BLaER1 (cell line): Measurements from ENCODE around the gene HMGCL.
"Not testable (repeated sequence)": the region's sequence is repeated elsewhere in the genome, so short reads cannot be mapped to it uniquely, and the experiment has no call there.

ENCODE experiments used
- H3K27ac ChIP-seq: shearing (Covaris generic); formaldehyde crosslinking; 2 replicates; pipeline ENCODE4 v1.8.1; 2022
- H3K27me3 ChIP-seq: shearing (Covaris generic); formaldehyde crosslinking; 2 replicates; pipeline ENCODE4 v1.8.1; 2022
- H3K36me3 ChIP-seq: shearing (Covaris generic); formaldehyde crosslinking; 2 replicates; pipeline ENCODE4 v1.8.1; 2022
- H3K4me1 ChIP-seq: shearing (Covaris generic); formaldehyde crosslinking; 2 replicates; pipeline ENCODE4 v1.8.1; 2022
- H3K4me2 ChIP-seq: shearing (Covaris generic); formaldehyde crosslinking; 2 replicates; pipeline ENCODE4 v1.8.1; 2022
- H3K4me3 ChIP-seq: shearing (Covaris generic); formaldehyde crosslinking; 2 replicates; pipeline ENCODE4 v1.8.1; 2022
- H3K9ac ChIP-seq: shearing (Covaris generic); formaldehyde crosslinking; 2 replicates; pipeline ENCODE4 v1.8.1; 2022
- H3K9me3 ChIP-seq: shearing (Covaris generic); formaldehyde crosslinking; 2 replicates; pipeline ENCODE4 v1.8.1; 2022
- H4K20me1 ChIP-seq: shearing (Covaris generic); formaldehyde crosslinking; 2 replicates; pipeline ENCODE4 v1.8.1; 2022
- Cebpa-rat ChIP-seq: shearing (Covaris generic); IDR thresholded peaks from 2 replicates; pipeline ENCODE4 v1.8.1; 2022

The HMGCL gene

DNA sequence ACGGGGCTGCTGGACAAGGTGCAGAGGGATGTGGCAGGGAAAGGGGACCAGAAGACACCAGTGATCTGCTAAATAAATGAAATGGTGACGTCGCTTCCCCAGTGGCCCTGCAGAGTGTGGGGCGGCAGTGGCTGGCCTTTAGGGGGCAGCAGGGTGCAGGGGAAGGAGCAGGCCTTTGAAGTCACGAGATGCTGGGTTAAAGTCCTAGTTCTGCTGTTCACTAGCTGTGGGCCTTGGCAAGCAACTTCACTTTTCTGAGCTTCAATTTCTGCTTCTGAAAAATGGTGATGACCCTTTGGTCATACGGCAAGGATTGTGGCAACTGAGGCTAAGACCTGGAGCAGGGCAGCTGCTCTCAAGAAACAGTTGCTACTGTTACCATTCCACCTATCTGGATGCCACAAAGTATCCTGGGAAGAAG is 15.5 kb downstream of the HMGCL start:
- TF ChIP-seq Cebpa-rat: no peak
- peaks cover 25% of the 10 kb centered on the region for H3K4me1 ChIP-seq
- no peaks in the 10 kb centered on the region for H3K27me3 ChIP-seq
- H3K36me3 ChIP-seq: peaks cover 58% of the 10 kb centered on the region
- no peak overlapping the region for H3K27ac ChIP-seq
- no peaks in the 10 kb centered on the region for H3K9me3 ChIP-seq
- H3K4me3 ChIP-seq: no peak overlapping the region
- peak overlapping the region; percentile 10; the same call in 1 of the 2 replicates for H3K4me2 ChIP-seq
- no peak overlapping the region for H3K9ac ChIP-seq
- H4K20me1 ChIP-seq: no peaks in the 10 kb centered on the region

DNA sequence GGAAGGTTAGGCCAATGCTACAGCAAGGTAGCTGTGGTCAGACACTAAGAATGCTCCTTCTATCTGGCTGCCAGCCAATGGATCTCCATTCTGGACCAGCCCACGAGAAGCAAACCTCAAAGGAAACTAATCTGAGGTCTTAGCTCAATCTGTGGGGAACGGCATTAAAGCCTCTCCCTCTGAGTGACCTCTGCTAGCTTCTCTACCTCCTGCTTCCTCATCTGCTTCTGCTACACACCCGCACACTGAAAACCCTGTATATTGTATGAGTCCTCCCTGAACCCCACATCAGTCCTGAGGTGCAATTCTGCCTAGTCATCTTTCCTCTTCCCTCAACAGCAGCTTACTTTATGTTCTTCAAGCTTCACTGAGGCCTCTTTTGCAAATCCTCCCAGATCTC is 17.8 kb downstream of the HMGCL start:
- no peaks in the 10 kb centered on the region for H4K20me1 ChIP-seq
- H3K4me3 ChIP-seq: no peak overlapping the region
- TF ChIP-seq Cebpa-rat: no peak
- H3K27me3 ChIP-seq: no peaks in the 10 kb centered on the region
- no peak overlapping the region for H3K9ac ChIP-seq
- peaks cover 25% of the 10 kb centered on the region for H3K4me1 ChIP-seq
- peaks cover 48% of the 10 kb centered on the region for H3K36me3 ChIP-seq
- H3K27ac ChIP-seq: no peak overlapping the region
- H3K4me2 ChIP-seq: no peak overlapping the region
- H3K9me3 ChIP-seq: no peaks in the 10 kb centered on the region

DNA sequence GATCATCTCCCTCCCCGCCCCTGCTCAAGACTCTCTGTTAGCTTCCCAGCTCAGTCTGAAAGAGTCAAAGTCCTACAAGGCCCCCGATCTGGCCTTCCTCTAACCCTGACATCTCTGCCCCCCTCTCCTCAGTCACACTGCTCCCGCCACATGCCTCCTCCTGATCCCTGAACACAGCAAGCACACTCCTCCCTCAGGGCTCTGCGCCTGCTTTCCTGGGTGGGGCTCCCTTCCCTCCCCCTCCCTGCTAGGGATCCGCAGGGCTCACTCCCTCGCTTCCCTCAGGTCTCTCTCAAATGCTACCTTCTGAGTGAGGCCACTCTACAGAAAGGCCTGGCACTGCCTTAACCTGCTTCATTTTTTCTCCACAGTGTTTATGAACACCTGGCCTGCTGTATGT is 18.9 kb downstream of the HMGCL start:
- Histone ChIP-seq H3K4me3 (no peak overlapping the region), H3K27ac (no peak overlapping the region), H3K9ac (no peak overlapping the region), H3K4me1 (peaks cover 26% of the 10 kb centered on the region), H3K36me3 (peaks cover 42% of the 10 kb centered on the region; the same call in 1 of the 2 replicates), H3K27me3 (no peaks in the 10 kb centered on the region), H3K9me3 (no peaks in the 10 kb centered on the region), H4K20me1 (no peaks in the 10 kb centered on the region), H3K4me2 (no peak overlapping the region)
- TF ChIP-seq Cebpa-rat: no peak

DNA sequence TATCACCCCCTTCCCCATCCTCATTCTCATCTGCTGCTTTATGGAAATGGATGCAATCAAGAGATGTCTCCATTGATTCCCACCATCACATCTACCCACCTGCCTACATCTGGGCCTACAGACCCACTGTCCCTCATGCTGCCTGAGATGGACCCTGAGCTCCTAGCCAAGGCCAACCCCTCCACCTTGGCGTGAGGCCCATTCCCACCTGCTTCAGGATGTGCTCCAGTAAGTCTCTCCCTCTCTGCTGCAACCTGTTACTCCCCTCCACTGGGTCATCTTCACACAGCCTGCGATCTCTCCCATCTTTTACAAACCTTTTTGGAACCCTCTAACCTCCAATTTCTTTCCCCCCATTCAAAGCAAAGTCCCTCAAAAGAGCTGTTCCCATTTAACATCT is 20.2 kb downstream of the HMGCL start:
- Histone ChIP-seq H3K9ac (no peak overlapping the region), H3K27ac (no peak overlapping the region), H4K20me1 (no peaks in the 10 kb centered on the region), H3K4me2 (no peak overlapping the region), H3K4me3 (no peak overlapping the region), H3K4me1 (peaks cover 17% of the 10 kb centered on the region), H3K9me3 (no peaks in the 10 kb centered on the region), H3K36me3 (peaks cover 42% of the 10 kb centered on the region; the same call in 1 of the 2 replicates), H3K27me3 (no peaks in the 10 kb centered on the region)
- TF ChIP-seq Cebpa-rat: no peak

DNA sequence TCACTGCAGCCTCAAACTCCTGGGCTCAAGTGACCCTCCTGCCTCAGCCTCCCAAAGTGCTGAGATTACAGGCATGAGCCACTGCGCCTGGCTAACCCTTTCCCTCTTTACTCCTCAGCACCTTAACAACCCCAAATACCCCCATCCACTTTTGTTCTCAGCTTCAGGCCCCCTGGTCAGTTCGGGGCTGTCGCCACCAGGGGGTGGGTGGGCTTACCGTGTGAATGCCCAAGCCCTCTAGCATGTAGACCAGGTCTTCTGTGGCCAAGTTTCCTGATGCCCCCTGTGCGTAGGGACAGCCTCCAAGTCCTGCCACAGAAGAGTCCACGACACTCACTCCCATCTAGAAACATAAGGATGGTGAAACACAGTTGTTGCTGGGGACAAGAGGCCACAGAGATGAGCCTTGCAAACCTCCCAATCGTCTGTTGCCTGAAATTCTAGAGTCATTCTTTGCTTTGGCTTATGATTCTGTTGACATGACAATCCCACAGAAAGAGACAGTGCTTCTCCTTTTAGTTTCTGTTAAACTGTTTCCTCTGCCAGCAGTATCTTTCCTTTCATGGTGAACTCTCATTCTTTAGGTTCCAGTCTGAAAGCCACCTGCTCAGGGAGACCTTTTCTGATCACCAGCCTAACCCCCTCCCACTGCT is 20.9 kb downstream of the HMGCL start:
- Histone ChIP-seq H3K4me2 (no peak overlapping the region), H3K27me3 (no peaks in the 10 kb centered on the region), H4K20me1 (0 out of 2 replicates have a peak, but pooled peaks cover 4% of the 10 kb centered on the region), H3K4me1 (peaks cover 20% of the 10 kb centered on the region), H3K9ac (no peak overlapping the region), H3K4me3 (no peak overlapping the region), H3K9me3 (no peaks in the 10 kb centered on the region), H3K36me3 (peaks cover 42% of the 10 kb centered on the region; the same call in 1 of the 2 replicates), H3K27ac (no peak overlapping the region)
- no peak for TF ChIP-seq Cebpa-rat

DNA sequence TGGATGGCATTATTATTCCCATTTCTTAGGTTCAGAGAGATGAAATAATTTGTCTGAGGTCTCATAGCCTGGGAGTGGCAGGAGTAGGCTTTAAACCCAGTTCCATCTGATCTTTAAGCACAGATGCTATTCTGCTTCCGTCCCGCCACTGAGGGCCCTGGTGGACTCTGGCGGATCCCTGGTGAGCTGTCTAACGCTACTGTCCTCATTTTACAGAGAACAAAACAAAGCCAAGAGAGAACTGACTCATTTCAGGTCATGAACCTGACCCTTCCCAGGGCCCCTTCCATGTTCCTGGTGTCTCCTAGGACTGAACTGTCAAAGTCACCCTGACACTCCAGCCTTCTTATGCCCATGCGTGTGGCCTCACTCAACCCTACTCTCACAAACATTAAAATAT is 21.6 kb downstream of the HMGCL start:
- no peaks in the 10 kb centered on the region for H3K9me3 ChIP-seq
- no peaks in the 10 kb centered on the region for H3K27me3 ChIP-seq
- H3K4me2 ChIP-seq: no peak overlapping the region
- TF ChIP-seq Cebpa-rat: no peak
- H3K4me1 ChIP-seq: peaks cover 26% of the 10 kb centered on the region
- H3K36me3 ChIP-seq: peaks cover 48% of the 10 kb centered on the region
- H3K9ac ChIP-seq: no peak overlapping the region
- 0 out of 2 replicates have a peak, but pooled peaks cover 9% of the 10 kb centered on the region for H4K20me1 ChIP-seq
- no peak overlapping the region for H3K27ac ChIP-seq
- no peak overlapping the region for H3K4me3 ChIP-seq

DNA sequence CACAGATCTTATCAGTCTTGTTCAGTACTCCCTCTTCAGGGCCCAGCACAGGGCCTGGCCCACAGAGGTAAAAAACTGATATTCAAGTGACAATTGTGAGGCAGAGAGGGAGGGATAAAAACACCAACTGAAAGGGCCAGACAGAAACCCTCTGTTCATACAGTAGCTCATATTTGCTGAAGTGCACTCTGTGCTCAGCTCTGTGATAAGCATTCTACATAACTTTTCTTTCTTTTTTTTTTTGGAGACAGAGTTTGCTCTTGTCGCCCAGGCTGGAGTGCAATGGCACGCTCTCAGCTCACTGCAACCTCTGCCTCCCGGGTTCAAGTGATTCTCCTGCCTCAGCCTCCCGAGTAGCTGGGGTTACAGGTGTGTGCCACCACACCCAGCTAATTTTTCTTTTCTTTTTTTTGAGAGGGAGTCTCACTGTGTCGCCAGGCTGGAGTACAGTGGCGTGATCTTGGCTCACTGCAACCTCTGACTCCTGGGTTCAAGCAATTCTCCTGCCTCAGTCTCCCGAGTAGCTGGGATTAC is 22.4 kb downstream of the HMGCL start:
- Histone ChIP-seq H3K4me1 (peaks cover 23% of the 10 kb centered on the region), H3K36me3 (peaks cover 49% of the 10 kb centered on the region)
- H3K4me2 ChIP-seq, H3K4me3 ChIP-seq, H4K20me1 ChIP-seq, H3K27me3 ChIP-seq, H3K9ac ChIP-seq, H3K9me3 ChIP-seq, H3K27ac ChIP-seq: not testable (repeated sequence)

DNA sequence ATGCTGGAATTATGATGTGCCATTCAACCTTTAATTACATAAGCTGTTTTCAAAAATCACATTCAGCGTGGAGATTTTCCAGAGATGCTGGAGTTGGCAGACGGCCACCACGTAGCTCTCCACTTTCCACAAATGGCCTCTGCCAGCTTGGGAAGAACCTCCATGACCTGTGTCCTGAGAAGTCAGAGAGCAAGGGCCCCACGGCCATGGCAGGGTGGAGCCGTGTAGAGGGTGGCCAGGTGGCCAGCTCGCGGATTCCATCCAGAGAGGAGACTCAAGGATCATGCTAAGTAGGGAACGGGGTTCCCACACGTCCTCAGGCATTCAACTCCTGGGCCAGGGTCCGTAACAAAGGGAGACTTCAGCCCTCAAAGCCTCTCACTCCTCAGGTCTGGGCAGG is 23.4 kb downstream of the HMGCL start:
- peaks cover 21% of the 10 kb centered on the region for H3K4me1 ChIP-seq
- no peak for TF ChIP-seq Cebpa-rat
- H3K9me3 ChIP-seq: no peaks in the 10 kb centered on the region
- H3K36me3 ChIP-seq: peaks cover 49% of the 10 kb centered on the region
- H3K27ac ChIP-seq: no peak overlapping the region
- H3K27me3 ChIP-seq: no peaks in the 10 kb centered on the region
- 0 out of 2 replicates have a peak, but pooled peaks cover 9% of the 10 kb centered on the region for H4K20me1 ChIP-seq
- peak overlapping the region; percentile 85; the same call in 1 of the 2 replicates for H3K9ac ChIP-seq
- no peak overlapping the region for H3K4me3 ChIP-seq
- peak overlapping the region; percentile 96 for H3K4me2 ChIP-seq

DNA sequence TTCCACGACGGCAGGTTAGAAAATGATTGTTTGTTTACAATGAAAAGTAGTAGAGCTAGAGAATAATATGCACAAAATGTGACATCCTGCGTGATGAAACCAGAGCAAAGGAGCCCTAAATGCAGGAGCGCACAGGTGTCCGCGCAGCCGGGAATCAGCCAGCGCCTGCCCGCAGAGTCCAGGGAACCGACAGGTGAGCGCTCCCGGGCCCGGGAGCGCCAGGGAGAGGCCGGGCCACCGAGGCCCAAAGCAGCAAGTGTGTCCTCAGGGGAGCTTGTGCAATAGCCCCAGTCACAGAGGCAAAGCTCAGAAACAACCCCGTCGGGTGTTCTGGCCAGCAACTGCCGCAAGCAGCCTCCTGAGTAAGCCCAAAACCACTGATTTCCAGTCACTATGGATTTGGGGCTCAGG is 23.9 kb downstream of the HMGCL start:
- H3K4me3 ChIP-seq: peak overlapping the region; percentile 86
- H3K9me3 ChIP-seq: no peaks in the 10 kb centered on the region
- TF ChIP-seq Cebpa-rat: 0 out of 2 replicates have a peak, but pooled peaks have one; percentile 41
- H3K36me3 ChIP-seq: peaks cover 49% of the 10 kb centered on the region
- peak overlapping the region; percentile 85 for H3K9ac ChIP-seq
- peak overlapping the region; percentile 96 for H3K4me2 ChIP-seq
- 0 out of 2 replicates have a peak, but pooled peaks cover 9% of the 10 kb centered on the region for H4K20me1 ChIP-seq
- H3K27me3 ChIP-seq: no peaks in the 10 kb centered on the region
- peaks cover 21% of the 10 kb centered on the region for H3K4me1 ChIP-seq
- H3K27ac ChIP-seq: peak overlapping the region; percentile 80
